HUDEP-2 (cell line): ENCODE results near the gene MOB2.

Experiments
- DNase-seq, 76 experiments: peaks; one replicate each; lab custom pipeline; 2025; ENCODE audit not compliant: unreplicated experiment in 76 of 76; lab: John Stamatoyannopoulos, UW

MOB2 gene

GRCh38 chr11:1475841-1476240 is 10.7 kb downstream of the MOB2 start:
- DNase-seq = no peak

GRCh38 chr11:1473786-1474185 is 12.8 kb downstream of the MOB2 start:
- no peak for DNase-seq

GRCh38 chr11:1473011-1473628 is 13.5 kb downstream of the MOB2 start:
- no peak for DNase-seq

GRCh38 chr11:1472180-1473005 is 14.2 kb downstream of the MOB2 start:
- no peak for DNase-seq

GRCh38 chr11:1471736-1472135 is 14.8 kb downstream of the MOB2 start:
- DNase-seq = no peak

GRCh38 chr11:1470681-1471611 is 15.6 kb downstream of the MOB2 start:
- DNase-seq = no peak

- DNase-seq = no peak
Measured at GRCh38 chr11:1469911-1470680, 16.5 kb downstream of the MOB2 start.

GRCh38 chr11:1469287-1469910 is 17.2 kb downstream of the MOB2 start:
- DNase-seq = no peak

- no peak for DNase-seq
Measured at GRCh38 chr11:1468473-1469066, 18.0 kb downstream of the MOB2 start.

- DNase-seq = no peak
Measured at GRCh38 chr11:1468002-1468401, 18.6 kb downstream of the MOB2 start.

GRCh38 chr11:1467270-1467669 is 19.3 kb downstream of the MOB2 start:
- no peak for DNase-seq

GRCh38 chr11:1466784-1467183 is 19.8 kb downstream of the MOB2 start:
- no peak for DNase-seq

- no peak for DNase-seq
Measured at GRCh38 chr11:1463056-1463455, 23.5 kb downstream of the MOB2 start.

- DNase-seq = no peak
Measured at GRCh38 chr11:1462698-1462975, 23.9 kb downstream of the MOB2 start.

GRCh38 chr11:1461826-1462697 is 24.5 kb downstream of the MOB2 start:
- DNase-seq = no peak

GRCh38 chr11:1460986-1461825 is 25.4 kb downstream of the MOB2 start:
- no peak for DNase-seq

GRCh38 chr11:1460396-1460985 is 26.1 kb downstream of the MOB2 start:
- no peak for DNase-seq
